ENCODE data around the gene THAP9. TPM values are rescaled to one million over a fixed set of nuclear protein-coding genes. Genes with fewer than 3 reads are reported as not detected.
"Not testable (repeated sequence)": the region's sequence is repeated elsewhere in the genome, so short reads cannot be mapped to it uniquely, and the experiment has no call there.

The THAP9 gene
- total RNA-seq, 1 donor from 2014 or later, result 1.3 TPM

DNA sequence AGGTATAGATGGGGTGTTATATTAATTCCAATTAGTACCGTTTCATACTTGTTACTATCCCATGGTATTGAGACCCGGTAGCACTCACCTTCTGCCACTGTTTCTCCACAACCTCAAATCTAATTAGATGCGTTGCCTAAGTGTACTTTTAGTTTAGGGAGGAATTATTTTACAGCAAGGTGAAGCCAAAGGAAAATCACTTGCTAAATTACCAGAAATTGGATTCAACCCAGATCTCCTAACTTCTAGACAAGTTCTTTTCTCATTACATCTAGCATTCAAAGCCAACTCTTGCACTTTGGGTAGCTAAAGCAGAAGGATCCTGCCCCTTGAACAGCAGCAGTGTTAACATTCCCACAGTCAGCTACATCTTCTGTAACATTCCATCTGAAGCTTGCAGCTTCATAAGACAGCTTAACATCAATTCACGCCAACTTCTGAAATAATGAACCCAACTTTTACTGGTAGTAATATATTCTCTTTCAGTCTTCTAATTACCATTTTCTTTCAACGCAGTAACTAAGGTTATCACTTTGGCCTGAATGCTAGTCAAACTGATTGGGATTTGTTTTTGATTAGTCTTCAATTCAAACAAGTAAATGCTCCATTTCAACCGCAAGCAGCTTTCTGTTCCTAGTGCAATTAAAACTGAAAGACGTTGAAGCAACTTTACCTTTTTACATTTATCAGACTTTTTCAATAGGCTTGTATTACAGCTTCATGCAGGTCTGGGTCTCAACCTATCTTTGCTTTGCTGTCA lies 8.6 kb upstream of the THAP9 start:
- intact Hi-C loops (cut with micrococcal nuclease), result loop anchor here (1.0 to 2.0 kb wide), 11 partner anchors 8 to 643 kb away; partner anchors contain the start of genes COPS4, COQ2, ENOPH1 and HELQ

DNA sequence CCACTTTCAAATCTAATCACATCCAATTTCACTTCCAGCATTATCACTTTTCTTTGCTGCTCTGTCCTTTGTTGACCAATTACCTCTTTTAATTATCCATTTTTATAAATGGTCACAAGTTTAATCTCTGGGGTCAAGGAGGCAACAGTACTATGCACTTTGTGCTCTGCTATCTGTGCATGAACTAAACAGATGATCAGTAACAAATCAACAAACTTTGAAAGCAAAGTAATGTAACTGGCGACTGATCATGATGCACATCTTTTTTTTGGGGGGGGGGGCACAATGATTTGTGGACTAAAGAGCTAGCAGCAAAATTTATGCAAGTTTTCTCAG lies 8.1 kb upstream of the THAP9 start:
- intact Hi-C loops (cut with micrococcal nuclease), result no loop called here

GRCh38 chr4:82893942-82894341 lies 6.6 kb upstream of the THAP9 start:
- intact Hi-C loops (cut with micrococcal nuclease), result no loop called here

DNA sequence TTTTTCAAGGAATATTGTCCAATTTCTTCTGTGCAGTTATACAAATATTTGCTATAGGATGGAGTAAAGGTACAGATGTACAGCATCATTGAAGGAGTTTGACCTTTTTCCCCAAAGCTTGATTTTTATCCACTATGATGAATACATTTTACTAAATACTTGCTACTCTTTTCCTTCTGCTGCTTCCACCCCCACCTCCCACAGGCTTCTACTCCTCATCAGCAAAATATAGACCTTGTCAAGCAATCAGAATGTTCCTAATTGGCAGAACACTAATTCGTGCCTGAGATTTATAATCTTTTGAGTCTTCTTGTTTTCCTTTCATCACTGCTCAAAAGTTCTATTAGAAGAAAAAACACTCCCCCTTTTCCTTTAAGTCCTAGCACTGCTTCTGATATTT lies 3.8 kb upstream of the THAP9 start:
- intact Hi-C loops (cut with micrococcal nuclease), result no loop called here

GRCh38 chr4:82898322-82899243 lies 2.0 kb upstream of the THAP9 start:
- intact Hi-C loops (cut with micrococcal nuclease), result no loop called here

DNA sequence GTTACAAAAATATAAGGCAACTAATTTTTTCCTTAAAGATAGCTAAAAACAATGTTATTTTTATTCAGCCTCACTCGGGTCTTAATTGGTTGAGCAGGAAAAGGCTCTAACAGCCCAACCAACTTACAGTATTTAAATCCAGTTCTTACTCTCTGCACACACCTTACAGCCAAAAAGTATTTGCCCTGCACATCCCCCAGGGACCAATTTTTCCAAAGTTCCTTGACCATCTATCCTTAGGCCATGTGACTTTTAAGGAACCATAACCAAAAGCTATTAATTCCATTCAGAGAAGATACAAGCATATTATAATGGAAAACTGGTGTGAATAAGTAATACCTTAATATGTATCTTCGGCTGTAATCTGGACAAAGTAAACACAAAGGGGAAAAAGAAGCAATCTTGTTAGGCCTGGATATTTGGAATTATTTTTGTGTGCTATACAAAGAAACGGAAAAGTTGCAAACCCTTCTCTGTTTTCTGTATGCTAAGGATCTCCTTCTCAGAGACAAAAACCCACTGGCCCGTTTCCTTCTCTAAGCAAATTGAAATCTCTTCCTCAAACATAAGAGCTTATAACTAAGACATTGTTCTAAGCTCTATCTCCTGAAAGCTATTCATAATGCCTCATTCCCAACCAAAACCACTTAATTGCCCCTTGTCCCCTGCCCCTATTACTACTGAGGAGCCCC lies 1.0 kb upstream of the THAP9 start:
- intact Hi-C loops (cut with micrococcal nuclease), result loop anchor here (1.0 to 10.0 kb wide), 14 partner anchors 8 to 1683 kb away; partner anchors contain the start of genes ABRAXAS1, CDS1, COPS4 and COQ2

- intact Hi-C loops (cut with micrococcal nuclease), result loop anchor here (1.0 to 10.0 kb wide), 14 partner anchors 9 to 1683 kb away; partner anchors contain the start of genes ABRAXAS1, CDS1, COPS4 and COQ2
Measured at GRCh38 chr4:82900066-82900410, 497 bp upstream of the THAP9 start.

DNA sequence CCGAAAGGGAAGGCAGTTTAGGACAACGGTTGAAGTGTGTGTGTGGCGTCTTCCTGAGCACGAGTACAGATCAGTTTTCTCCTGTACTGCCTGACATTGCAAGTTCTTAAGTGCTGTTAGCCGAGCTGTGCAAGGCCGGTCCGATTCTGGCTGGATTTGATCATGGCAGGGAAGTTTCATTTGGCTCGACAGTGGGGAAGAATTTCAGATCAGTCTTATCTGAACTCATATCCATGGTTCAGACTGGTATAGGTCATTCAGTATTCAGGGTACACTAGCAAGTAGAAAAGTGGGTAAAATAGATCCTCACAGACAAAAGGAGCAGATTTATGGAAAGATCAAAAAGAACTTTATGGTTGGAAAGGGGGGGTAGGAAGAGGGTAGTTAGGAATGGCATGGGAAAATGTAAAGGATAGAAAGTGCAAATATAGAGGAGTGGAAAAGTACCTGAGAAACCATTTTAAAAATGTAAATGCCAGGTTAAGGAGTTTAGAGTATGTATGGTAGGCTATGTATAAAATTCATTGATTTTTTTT lies 716 bp downstream of the THAP9 start:
- intact Hi-C loops (cut with micrococcal nuclease), result loop anchor here (1.0 to 10.0 kb wide), 6 partner anchors 88 to 1682 kb away; partner anchors contain the start of genes ABRAXAS1 and CDS1

GRCh38 chr4:82903737-82904136 lies 3.2 kb downstream of the THAP9 start:
- intact Hi-C loops (cut with micrococcal nuclease), result loop anchor here (2.0 to 10.0 kb wide), 2 partner anchors 13 to 1409 kb away; partner anchors contain the start of gene SEC31A

- intact Hi-C loops (cut with micrococcal nuclease), result loop anchor here (1.0 to 10.0 kb wide), 6 partner anchors 14 to 1410 kb away; partner anchors contain the start of gene SEC31A
Measured at GRCh38 chr4:82905205-82905604, 4.7 kb downstream of the THAP9 start.

GRCh38 chr4:82906469-82906868 lies 5.9 kb downstream of the THAP9 start:
- intact Hi-C loops (cut with micrococcal nuclease), result loop anchor here (10.0 kb wide), 1 partner anchor 1412 kb away; no protein-coding TSS in a partner anchor

- intact Hi-C loops (cut with micrococcal nuclease), result loop anchor here (10.0 kb wide), 1 partner anchor 1415 kb away; no protein-coding TSS in a partner anchor
Measured at GRCh38 chr4:82909326-82909725, 8.8 kb downstream of the THAP9 start.

DNA sequence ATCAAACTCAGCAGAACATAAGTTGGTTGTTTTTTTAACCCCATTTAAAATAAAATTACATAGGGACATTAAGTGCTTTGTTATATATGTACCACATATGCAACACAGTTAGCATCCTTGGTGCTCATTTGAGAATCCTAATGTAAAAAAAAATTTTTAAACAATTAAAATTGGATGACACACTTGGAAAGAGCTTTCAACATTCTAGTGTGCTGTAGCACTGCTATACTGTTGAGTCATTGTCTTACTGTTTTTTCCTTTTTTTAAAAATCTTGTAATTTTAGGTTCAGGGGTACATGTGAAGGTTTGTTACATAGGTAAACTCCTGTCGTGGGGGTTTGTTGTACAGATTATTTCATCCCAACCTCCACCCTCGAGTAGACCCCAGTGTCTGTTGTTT lies 12.8 kb downstream of the THAP9 start:
- intact Hi-C loops (cut with micrococcal nuclease), result no loop called here

DNA sequence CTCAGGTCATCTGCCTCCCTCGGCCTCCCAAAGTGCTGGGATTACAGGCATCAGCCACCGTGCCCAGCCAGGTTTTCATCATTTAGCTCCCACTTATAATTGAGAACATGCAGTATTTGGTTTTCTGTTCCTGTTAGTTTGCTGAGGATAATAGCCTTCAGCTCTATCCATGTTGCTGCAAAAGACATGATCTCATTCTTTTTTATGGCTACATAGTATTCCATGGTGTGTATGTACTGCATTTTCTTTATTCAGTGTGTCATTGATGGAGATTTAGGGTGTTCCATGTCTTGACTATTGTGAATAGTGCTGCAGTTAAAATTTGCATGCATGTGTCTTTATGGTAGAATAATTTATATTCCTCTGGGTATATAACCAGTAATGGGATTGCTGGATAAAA lies 13.4 kb downstream of the THAP9 start:
- intact Hi-C loops (cut with micrococcal nuclease), result not testable (repeated sequence)

DNA sequence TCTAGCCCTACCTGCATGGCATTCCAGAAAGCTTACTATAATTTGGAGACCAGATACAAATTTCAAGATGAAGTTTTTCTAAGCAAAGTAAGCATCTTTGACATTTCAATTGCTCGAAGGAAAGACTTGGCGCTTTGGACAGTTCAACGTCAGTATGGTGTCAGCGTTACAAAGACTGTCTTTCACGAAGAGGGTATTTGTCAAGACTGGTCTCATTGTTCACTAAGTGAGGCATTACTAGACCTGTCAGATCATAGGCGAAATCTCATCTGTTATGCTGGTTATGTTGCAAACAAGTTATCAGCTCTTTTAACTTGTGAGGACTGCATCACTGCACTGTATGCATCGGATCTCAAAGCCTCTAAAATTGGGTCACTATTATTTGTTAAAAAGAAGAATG lies 17.6 kb downstream of the THAP9 start:
- intact Hi-C loops (cut with micrococcal nuclease), result loop anchor here (5.0 kb wide), 1 partner anchor 39 kb away; no protein-coding TSS in a partner anchor

- intact Hi-C loops (cut with micrococcal nuclease), result loop anchor here (5.0 kb wide), 1 partner anchor 38 kb away; no protein-coding TSS in a partner anchor
Measured at GRCh38 chr4:82919386-82919785, 18.9 kb downstream of the THAP9 start.

- intact Hi-C loops (cut with micrococcal nuclease), result no loop called here
Measured at GRCh38 chr4:82921795-82922194, 21.3 kb downstream of the THAP9 start.

- intact Hi-C loops (cut with micrococcal nuclease), result no loop called here
Measured at GRCh38 chr4:82930848-82931755, 30.6 kb downstream of the THAP9 start.

- intact Hi-C loops (cut with micrococcal nuclease), result no loop called here
Measured at GRCh38 chr4:82934441-82934840, 33.9 kb downstream of the THAP9 start.

- intact Hi-C loops (cut with micrococcal nuclease), result no loop called here
Measured at GRCh38 chr4:82939414-82939813, 38.9 kb downstream of the THAP9 start.
